ENCODE results near the gene ERC1.

- TF ChIP-seq GATA2 (IDR thresholded peaks at IDR 0.05; ENCODE audit: low read depth, low read length) (no peak), GATA3 (IDR thresholded peaks at IDR 0.05; ENCODE audit: low read depth, low read length) (no peak)
Observed at GRCh38 chr12:1405619-1406018, 414.6 kb downstream of the ERC1 start.
